ENCODE results near the gene CPT1B.
"Not testable (repeated sequence)": the region's sequence is repeated elsewhere in the genome, so short reads cannot be mapped to it uniquely, and the experiment has no call there.

The CPT1B gene

DNA sequence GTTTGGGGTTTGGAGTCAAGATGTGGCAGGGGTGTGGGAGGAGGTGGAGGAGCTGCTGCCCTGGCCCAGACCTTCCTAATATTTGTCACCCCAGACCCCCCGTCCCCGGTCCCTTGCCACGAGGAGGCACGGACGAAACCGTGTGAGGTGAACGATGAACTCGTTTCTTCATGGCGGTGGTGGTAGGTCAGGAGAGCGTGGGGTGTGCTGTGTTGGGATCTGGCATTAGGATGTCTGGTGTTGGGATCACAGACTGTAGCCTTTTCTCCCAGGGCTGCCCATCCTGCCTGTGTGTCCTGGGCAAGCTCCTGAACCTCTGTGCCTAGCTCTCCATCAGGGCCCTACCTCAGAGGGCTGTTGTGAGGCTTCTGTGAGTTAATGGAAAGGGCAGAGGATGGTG, 30.8 kb upstream of the CPT1B start:
- no peak for DNase-seq

DNA sequence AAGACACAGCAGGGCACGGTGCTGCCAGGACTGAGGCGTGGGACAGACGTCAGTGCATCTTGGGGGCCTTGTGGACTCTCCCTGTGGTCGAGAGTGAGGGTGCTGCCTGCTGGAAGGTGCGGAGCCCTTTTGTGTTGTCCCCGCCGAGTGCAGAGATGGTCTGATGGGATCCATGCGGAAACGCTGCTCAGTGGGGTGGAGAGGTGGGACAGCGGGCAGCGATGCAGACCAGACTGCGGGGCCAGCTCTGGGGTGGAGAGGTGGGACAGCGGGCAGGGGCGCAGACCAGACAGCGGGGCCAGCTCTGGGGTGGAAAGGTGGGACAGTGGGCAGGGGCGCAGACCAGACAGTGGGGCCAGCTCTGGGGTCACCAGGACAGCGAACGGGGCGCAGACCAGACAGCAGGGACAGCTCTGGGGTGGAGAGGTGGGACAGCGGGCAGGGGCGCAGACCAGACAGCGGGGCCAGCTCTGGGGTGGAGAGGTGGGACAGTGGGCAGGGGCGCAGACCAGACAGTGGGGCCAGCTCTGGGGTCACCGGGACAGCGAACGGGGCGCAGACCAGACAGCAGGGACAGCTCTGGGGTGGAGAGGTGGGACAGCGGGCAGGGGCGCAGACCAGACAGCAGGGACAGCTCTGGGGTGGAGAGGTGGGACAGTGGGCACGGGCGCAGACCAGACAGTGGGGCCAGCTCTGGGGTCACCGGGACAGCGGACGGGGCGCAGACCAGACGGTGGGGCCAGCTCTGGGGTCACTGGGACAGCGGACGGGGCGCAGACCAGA, 30.0 kb upstream of the CPT1B start:
- not testable (repeated sequence) for DNase-seq

- no peak for DNase-seq
Observed at GRCh38 chr22:50607659-50608020, 29.4 kb upstream of the CPT1B start.

GRCh38 chr22:50606946-50607658, 28.9 kb upstream of the CPT1B start:
- DNase-seq = no peak

- DNase-seq = no peak
Observed at GRCh38 chr22:50606165-50606945, 28.1 kb upstream of the CPT1B start.

- DNase-seq = no peak
Observed at GRCh38 chr22:50605613-50606074, 27.4 kb upstream of the CPT1B start.

GRCh38 chr22:50605002-50605612, 26.9 kb upstream of the CPT1B start:
- DNase-seq = no peak

- DNase-seq = no peak
Observed at GRCh38 chr22:50604256-50605001, 26.2 kb upstream of the CPT1B start.

- DNase-seq = no peak
Observed at GRCh38 chr22:50603511-50604255, 25.5 kb upstream of the CPT1B start.

- DNase-seq = no peak
Observed at GRCh38 chr22:50602338-50602700, 24.1 kb upstream of the CPT1B start.

DNA sequence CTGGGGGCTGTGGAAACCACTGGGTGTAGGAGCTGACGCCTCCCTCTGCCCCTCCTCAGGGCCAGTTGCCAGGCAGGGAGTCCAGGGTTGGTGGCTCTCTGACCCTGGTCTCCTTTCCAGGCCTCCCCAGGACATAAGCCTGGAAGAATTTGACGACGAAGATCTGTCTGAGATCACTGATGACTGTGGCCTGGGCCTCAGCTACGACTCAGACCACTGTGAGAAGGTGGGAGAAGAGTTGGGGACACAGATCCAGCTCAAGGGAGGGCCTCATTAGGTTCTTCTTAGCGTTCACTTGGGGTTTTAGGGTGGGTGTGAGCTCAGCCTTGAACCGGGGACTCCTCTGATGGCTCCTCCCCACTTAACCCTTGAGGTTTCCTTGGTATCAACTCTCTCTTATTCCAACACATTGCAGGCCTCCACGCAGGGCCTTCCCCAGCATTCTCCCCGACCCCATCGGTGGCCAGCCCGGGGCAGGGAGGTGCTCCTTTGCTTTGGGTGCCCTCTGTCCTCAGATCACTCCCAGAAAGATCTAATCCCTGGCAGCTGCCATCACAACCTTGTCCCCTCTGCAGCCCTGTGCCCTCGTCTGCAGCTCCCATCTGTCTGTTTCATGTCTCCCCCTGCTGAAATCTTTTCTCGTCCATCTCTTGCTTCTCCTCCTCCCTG, 23.6 kb upstream of the CPT1B start:
- DNase-seq = no peak

DNA sequence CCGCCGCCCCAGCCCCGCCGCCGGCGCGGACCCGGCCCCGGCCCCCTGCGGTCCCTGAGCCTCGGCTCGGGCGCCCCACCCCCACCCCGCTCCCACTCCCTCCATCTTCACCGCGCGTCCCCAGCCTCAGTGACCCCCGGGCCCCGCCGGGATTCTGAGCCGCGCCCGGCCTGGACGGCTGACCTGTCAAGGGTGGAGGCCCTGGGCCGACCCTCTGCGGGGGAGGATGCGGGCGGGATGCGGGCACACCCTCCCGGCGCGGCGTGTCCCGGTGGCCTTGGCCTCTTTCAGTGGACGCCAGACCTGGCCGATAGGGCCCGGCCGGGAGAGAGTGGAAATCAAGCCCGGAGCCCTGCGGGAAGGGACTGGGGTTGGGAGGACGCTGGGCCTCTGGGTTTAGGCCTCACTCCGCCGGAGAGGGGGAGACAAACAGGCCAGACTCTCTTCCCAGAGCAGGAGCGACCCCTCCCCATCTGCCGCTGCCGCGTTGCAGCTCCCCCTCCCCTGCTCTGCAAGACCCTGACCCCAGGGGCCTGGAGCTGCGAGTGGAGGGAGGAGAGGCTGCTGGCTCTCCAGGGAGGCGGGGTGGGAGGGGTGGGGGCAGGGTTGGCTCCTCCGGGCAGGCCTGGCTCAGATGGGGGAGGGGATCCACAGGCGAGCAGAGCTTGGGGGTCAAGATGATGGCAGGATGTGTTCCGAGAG, 22.9 kb upstream of the CPT1B start:
- DNase-seq = no peak

- no peak for DNase-seq
Observed at GRCh38 chr22:50600538-50600937, 22.3 kb upstream of the CPT1B start, which contains the start of gene MAPK8IP2. MAPK8IP2 (plus strand) TSS chr22:50600793; CDS start chr22:50600819, 26 bp downstream.

DNA sequence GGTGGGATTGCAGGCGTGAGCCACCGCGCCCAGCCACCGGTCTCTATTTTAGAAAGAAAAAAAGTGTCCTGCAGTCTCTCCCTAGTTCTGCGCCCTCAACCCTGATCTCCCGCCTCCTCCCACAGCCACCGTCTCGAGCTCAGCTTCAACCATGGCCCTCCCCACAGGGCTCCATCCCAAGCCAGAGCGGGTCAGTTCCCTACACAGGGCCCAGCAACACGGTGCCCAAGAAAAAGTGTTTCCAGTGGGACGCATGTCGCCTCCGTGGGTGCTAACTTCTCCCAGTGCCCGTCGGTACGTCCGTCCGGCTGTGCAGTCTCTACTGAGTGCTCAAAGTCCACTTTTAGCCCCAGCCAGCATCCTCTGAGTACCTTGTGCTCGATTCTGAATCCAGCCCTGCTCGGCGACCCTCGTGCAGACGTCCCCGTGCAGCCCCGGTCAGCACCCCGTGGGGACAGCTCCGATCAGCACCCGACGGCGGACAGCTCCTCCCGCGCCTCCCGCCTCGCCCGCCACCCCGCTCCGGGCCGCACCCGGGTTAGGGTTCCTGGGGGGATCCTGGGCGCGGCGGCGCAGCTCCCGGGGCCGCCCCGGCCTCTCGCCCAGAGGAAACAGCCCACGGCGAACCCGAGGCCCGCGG, 21.7 kb upstream of the CPT1B start:
- no peak for DNase-seq

- DNase-seq = no peak
Observed at GRCh38 chr22:50597097-50597496, 18.9 kb upstream of the CPT1B start.

DNA sequence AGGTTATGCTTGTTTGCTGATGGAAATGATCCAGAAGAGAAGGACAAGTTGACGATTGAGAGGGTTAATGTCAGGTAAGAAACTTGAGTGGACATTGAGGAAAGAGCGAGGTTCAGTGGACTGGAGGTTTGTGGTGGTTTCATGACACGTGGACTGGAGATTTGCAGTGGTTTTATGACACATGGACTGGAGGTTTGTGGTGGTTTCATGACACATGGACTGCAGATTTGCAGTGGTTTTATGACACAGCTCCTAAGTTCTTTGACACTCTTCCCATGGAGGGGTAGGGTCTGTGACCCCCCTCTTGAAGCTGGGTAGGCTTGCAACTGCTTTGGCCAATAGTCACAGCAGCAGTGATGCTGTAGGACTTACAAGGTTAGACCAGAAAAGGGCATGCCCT, 17.0 kb upstream of the CPT1B start:
- no peak for DNase-seq

DNA sequence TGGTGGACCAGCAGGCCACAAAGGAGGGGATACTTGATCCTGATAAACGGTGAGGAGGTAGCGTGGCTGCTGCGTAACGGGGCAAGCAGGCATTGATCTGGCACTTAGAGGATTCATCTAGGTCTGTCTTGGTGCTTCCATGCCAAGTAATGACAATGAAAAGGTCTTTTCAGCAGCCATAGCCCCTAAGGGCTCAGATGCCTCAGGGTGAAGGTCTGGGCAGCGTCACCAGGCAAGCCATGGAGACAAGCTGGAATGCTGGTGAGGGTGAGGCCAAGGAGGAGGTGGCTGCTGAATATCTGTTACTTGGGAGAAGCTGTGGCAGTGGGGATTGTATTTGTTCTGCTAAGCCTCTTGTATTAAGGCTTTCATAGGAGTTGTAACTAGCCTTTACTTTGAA, 9.2 kb upstream of the CPT1B start:
- DNase-seq = no peak

DNA sequence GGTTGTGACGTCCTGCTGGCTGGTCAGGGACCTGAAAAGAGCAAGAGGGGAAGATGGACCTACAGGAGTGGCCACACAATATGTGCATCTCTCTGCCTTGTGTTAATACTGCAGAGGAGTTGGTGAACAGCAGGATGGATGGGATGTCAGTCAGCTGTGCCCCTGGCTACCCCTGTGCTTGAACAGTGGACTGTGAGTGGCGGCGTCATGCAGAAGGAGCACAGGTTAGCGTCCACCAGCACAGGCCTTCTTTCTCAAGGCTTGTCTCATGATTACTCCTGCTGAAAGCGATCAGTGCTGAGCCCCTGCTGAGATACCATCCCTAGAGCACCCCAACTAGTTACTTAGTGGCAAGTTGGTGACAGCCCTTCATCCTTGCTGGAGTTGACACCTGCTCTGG, 8.2 kb upstream of the CPT1B start:
- DNase-seq = no peak

GRCh38 chr22:50585781-50586180, 7.6 kb upstream of the CPT1B start:
- DNase-seq = no peak

- DNase-seq = no peak
Observed at GRCh38 chr22:50585238-50585637, 7.0 kb upstream of the CPT1B start.

All from midbrain (tissue), 1 donor.